HepG2 (cell line): ENCODE measurements around the gene PODXL. TPM values are rescaled to one million over a fixed set of nuclear protein-coding genes. Genes with fewer than 3 reads are reported as not detected.

Experiments used
- ATAC-seq: fragments of 200-7000 bp; cut with Tn5 transposase; 3 replicates; pipeline ENCODE4 v1.9.1; 2020; ENCODE audit warnings: mild to moderate bottlenecking, moderate library complexity
- BruUV-seq: library from RNA; stranded (reverse); fragments of 400-500 nt; replicated peaks from 2 replicates; lab custom pipeline; 2021; lab: Mats Ljungman, UMichigan
- CTCF ChIA-PET: fragments of 300-600 bp; formaldehyde crosslinking; extraction: SDS; loops from one replicate; lab custom pipeline; 2021; ENCODE audit warnings: low total read pairs, inconsistent platforms, low intra/inter-chr PET ratio; lab: Yijun Ruan, JAX
- POLR2A ChIA-PET: fragments of 350-600 bp; sonication (Branson Sonifier 250); formaldehyde crosslinking; loops from one replicate; lab custom pipeline; 2020; ENCODE audit warnings: antibody characterized with exemption, inconsistent platforms; lab: Yijun Ruan, JAX
- DNase-seq: peaks from one replicate; pipeline ENCODE4 v3.0.0-alpha.2; 2015; ENCODE audit warnings: low spot score
- FAIRE-seq: peaks from 3 replicates; lab custom pipeline; 2011; peaks lifted over from hg19 to GRCh38; lab: Jason Lieb, UNC
- H2AFZ ChIP-seq: one replicate; pipeline ENCODE4 v1.6.1; 2011; ENCODE audit warnings: low read length, inconsistent platforms
- H3K27ac ChIP-seq: fragments of 300-600 bp; 3 replicates; pipeline ENCODE4 v1.8.0; 2011; ENCODE audit warnings: mixed run types, mild to moderate bottlenecking, mixed read lengths, low read length, inconsistent platforms; ENCODE audit not compliant: insufficient read depth; ENCODE audit errors: extremely low read length
- H3K27me3 ChIP-seq, 2 experiments: fragments of 200-600 bp in 1 of 2; 2 replicates in 1 of 2; 3 replicates in 1 of 2; pipeline versions ENCODE4 v1.6.0 to v1.8.0; 2011; ENCODE audit warnings: low read length in 2 of 2, mild to moderate bottlenecking in 2 of 2, moderate library complexity in 2 of 2, inconsistent platforms in 1 of 2; ENCODE audit not compliant: insufficient read depth in 2 of 2, control insufficient read depth in 1 of 2
- H3K36me3 ChIP-seq, 2 experiments: fragments of 200-600 bp in 1 of 2; replicated peaks in 1 of 2; 2 replicates in 1 of 2; 3 replicates in 1 of 2; pipeline versions ENCODE4 v1.5.1 to v1.8.0; 2011; ENCODE audit warnings: low read length in 2 of 2, inconsistent platforms in 1 of 2; ENCODE audit not compliant: insufficient read depth in 2 of 2, control insufficient read depth in 1 of 2
- H3K4me1 ChIP-seq: 2 replicates; pipeline ENCODE4 v1.5.1; 2012; ENCODE audit warnings: low read length, inconsistent platforms; ENCODE audit not compliant: insufficient read depth
- H3K4me2 ChIP-seq: 2 replicates; pipeline ENCODE4 v1.6.0; 2011; ENCODE audit warnings: low read depth, low read length, inconsistent platforms
- H3K4me3 ChIP-seq, 3 experiments: fragments of 200-600 bp in 1 of 3; sonication (generic), shearing (Covaris generic) in 1 of 3; replicated peaks in 1 of 3; 2 replicates each; pipeline ENCODE4 v1.5.1; 2011 to 2016; ENCODE audit warnings: low read length in 3 of 3, inconsistent platforms in 2 of 3, low read depth in 2 of 3, mild to moderate bottlenecking in 2 of 3, control low read depth in 1 of 3, mixed read lengths in 1 of 3; ENCODE audit not compliant: insufficient read depth in 1 of 3
- H3K79me2 ChIP-seq: one replicate; pipeline ENCODE4 v1.6.1; 2011; ENCODE audit warnings: low read length, inconsistent platforms; ENCODE audit not compliant: insufficient read depth
- H3K9ac ChIP-seq: 2 replicates; pipeline ENCODE4 v1.6.0; 2011; ENCODE audit warnings: mild to moderate bottlenecking, low read depth, low read length, inconsistent platforms; ENCODE audit not compliant: insufficient read depth
- H3K9me3 ChIP-seq: 2 replicates; pipeline ENCODE4 v1.5.1; 2012; ENCODE audit warnings: mild to moderate bottlenecking, low read length
- H4K20me1 ChIP-seq: 2 replicates; pipeline ENCODE4 v1.6.0; 2011; ENCODE audit warnings: inconsistent platforms, mild to moderate bottlenecking, low read length, moderate library complexity; ENCODE audit not compliant: insufficient read depth
- HNRNPLL ChIP-seq: fragments of 200-400 bp; formaldehyde crosslinking; IDR thresholded peaks from 2 replicates; pipeline ENCODE4 v1.6.1; 2017; ENCODE audit warnings: mild to moderate bottlenecking, low read depth, low read length; ENCODE audit not compliant: poor library complexity, severe bottlenecking
- MLX ChIP-seq: IDR thresholded peaks from 2 replicates; pipeline ENCODE4 v1.6.1; 2016
- NFRKB ChIP-seq: fragments of 450-650 bp; IDR thresholded peaks from 2 replicates; pipeline ENCODE4 v1.6.1; 2017
- NPAS2 ChIP-seq: sonication (generic); formaldehyde crosslinking; IDR thresholded peaks from 2 replicates; pipeline ENCODE4 v1.8.0; 2022; ENCODE audit warnings: mild to moderate bottlenecking, missing genetic modification reagents, borderline replicate concordance
- NR2F6 ChIP-seq, 2 experiments: IDR thresholded peaks; 2 replicates each; pipeline ENCODE4 v1.6.1; 2016; ENCODE audit warnings: antibody characterized with exemption in 1 of 2, mild to moderate bottlenecking in 1 of 2
- ZFAT ChIP-seq: sonication (generic); formaldehyde crosslinking; conservative IDR thresholded peaks from 2 replicates; pipeline ENCODE4 v1.8.1; 2023; ENCODE audit warnings: missing genetic modification reagents, inconsistent platforms
- ZHX1 ChIP-seq: sonication (generic); formaldehyde crosslinking; IDR thresholded peaks from 2 replicates; pipeline ENCODE4 v1.8.1; 2022; ENCODE audit warnings: low read depth, mild to moderate bottlenecking, missing genetic modification reagents
- ZNF230 ChIP-seq: sonication (generic); formaldehyde crosslinking; IDR thresholded peaks from 2 replicates; pipeline ENCODE4 v1.4.0; 2020; ENCODE audit warnings: mild to moderate bottlenecking, missing genetic modification reagents
- WGBS: methylation state at CpG from one replicate; pipeline ENCODE4 v1.1.6; 2017; ENCODE audit warnings: low lambda C conversion rate; 5-methylcytosine and 5-hydroxymethylcytosine counted together
- in situ Hi-C: cut with HindIII; loops from 2 replicates; pipeline ENCODE4 v1.10.0; 2017; ENCODE audit warnings: low pct_unique_long_range_greater_than_20kb; ENCODE audit not compliant: extremely low pct_ligation_motif_present
- intact Hi-C: fragments of 100-400 bp; cut with micrococcal nuclease; formaldehyde crosslinking; loops from one replicate; pipeline ENCODE4 v1.10.0; 2022; ENCODE audit not compliant: unreplicated experiment
- polyA plus RNA-seq, 8 experiments: library from polyadenylated mRNA; depleted of rRNA in 3 of 8; stranded (reverse) in 7 of 8; unstranded in 1 of 8; fragments of >200 nt; fragmentation: Illumina TruSeq in 4 of 8; extraction: Trizol in 4 of 8; gene quantifications; 2 replicates each; pipeline versions ENCODE4 v1.2.1 to v1.2.3, GENCODE V29; 2011 to 2016; ENCODE audit warnings: low read depth in 4 of 8, missing spikeins in 1 of 8, mixed read lengths in 1 of 8; ENCODE audit not compliant: insufficient read depth in 1 of 8
- total RNA-seq, 5 experiments: library from RNA; depleted of rRNA; stranded (reverse); fragments of >200 nt; fragmentation: Illumina TruSeq; extraction: Trizol; gene quantifications; 2 replicates each; pipeline ENCODE4 v1.2.3, GENCODE V29; 2016; ENCODE audit warnings: low read depth in 1 of 5

PODXL gene
- total and polyA plus RNA-seq, 2 of the 13 experiments (the other 11 are each of a cell fraction or from before 2014, with no cell fraction given) = 0.22 to 0.54 TPM

- H3K27ac ChIP-seq = no peak overlapping the region
- no peaks in the 10 kb centered on the region for H3K4me1 ChIP-seq
- CTCF ChIA-PET = no interaction called here
- H4K20me1 ChIP-seq = no peaks in the 10 kb centered on the region
- no TSS peak for BruUV-seq
- peaks cover 15 to 58% of the 10 kb centered on the region in 2 experiments for H3K36me3 ChIP-seq
- POLR2A ChIA-PET = no interaction called here
- FAIRE-seq (no peak), DNase-seq (no peak)
- H3K4me3 ChIP-seq = no peak overlapping the region
- TF ChIP-seq MLX (no peak), NR2F6 (IDR thresholded peaks at IDR 0.05) (no peak), NR2F6 (CRISPR knock-in tag; IDR thresholded peaks at IDR 0.05) (no peak), NFRKB (no peak), ZFAT (CRISPR knock-in tag) (no peak), HNRNPLL (peak; percentile 17), NPAS2 (CRISPR knock-in tag) (no peak), ZNF230 (CRISPR knock-in tag) (no peak), ZHX1 (no peak)
- TF ChIP-seq, all 625 proteins: peak for 1
- no peak overlapping the region for H3K4me2 ChIP-seq
- no peaks in the 10 kb centered on the region for H3K79me2 ChIP-seq
- intact Hi-C loops = no loop called here
- no peak for ATAC-seq
- H3K27me3 ChIP-seq = no peaks in the 10 kb centered on the region
- in situ Hi-C loops = no loop called here
- WGBS = 96% methylated on average over 12 of the region's 12 CpGs
- no peak overlapping the region for H2AFZ ChIP-seq
- no peaks in the 10 kb centered on the region for H3K9me3 ChIP-seq
- no peak overlapping the region for H3K9ac ChIP-seq
These were observed 89.6 kb downstream of the PODXL start for GRCh38 chr7:131466735-131467365.
